RWPE2 (cell line): ENCODE measurements around the gene FBLN2.

Source experiments
- ATAC-seq: fragments of 200-7000 bp; cut with Tn5 transposase; 3 replicates; pipeline ENCODE4 v1.9.1; 2021; ENCODE audit warnings: low read depth
- DNase-seq: peaks from one replicate; pipeline ENCODE4 v3.0.0-alpha.2; 2020; ENCODE audit warnings: low spot score
- H3K27ac ChIP-seq: fragments of 450-650 bp; 2 replicates; pipeline ENCODE4 v1.5.1; 2017; ENCODE audit warnings: mild to moderate bottlenecking; ENCODE audit not compliant: poor library complexity, severe bottlenecking
- H3K27me3 ChIP-seq: fragments of 250-450 bp; sonication (Bioruptor Pico); 2 replicates; pipeline ENCODE4 v1.5.1; 2021; ENCODE audit warnings: mild to moderate bottlenecking, moderate library complexity; ENCODE audit not compliant: insufficient read depth, poor library complexity, severe bottlenecking
- H3K36me3 ChIP-seq: fragments of 250-450 bp; sonication (Bioruptor Pico); 2 replicates; pipeline ENCODE4 v1.5.1; 2020; ENCODE audit warnings: low read depth, mild to moderate bottlenecking, moderate library complexity
- H3K4me1 ChIP-seq: fragments of 250-450 bp; sonication (Bioruptor Pico); 2 replicates; pipeline ENCODE4 v1.5.1; 2021; ENCODE audit warnings: mild to moderate bottlenecking, moderate library complexity; ENCODE audit not compliant: insufficient read depth, poor library complexity, severe bottlenecking
- H3K4me3 ChIP-seq: fragments of 250-450 bp; sonication (Bioruptor Pico); 2 replicates; pipeline ENCODE4 v1.5.1; 2021; ENCODE audit warnings: mild to moderate bottlenecking, moderate library complexity; ENCODE audit not compliant: severe bottlenecking
- H3K9me3 ChIP-seq: fragments of 250-450 bp; sonication (Bioruptor Pico); 2 replicates; pipeline ENCODE4 v1.5.1; 2021; ENCODE audit warnings: mild to moderate bottlenecking, moderate library complexity; ENCODE audit not compliant: severe bottlenecking
- TF ChIP-seq, protein P1 (sequence below): fragments of 450-650 bp; IDR thresholded peaks from one replicate; pipeline ENCODE4 v1.5.1; 2017; ENCODE audit warnings: mild to moderate bottlenecking, moderate library complexity; ENCODE audit not compliant: poor library complexity, severe bottlenecking

The FBLN2 gene

DNA sequence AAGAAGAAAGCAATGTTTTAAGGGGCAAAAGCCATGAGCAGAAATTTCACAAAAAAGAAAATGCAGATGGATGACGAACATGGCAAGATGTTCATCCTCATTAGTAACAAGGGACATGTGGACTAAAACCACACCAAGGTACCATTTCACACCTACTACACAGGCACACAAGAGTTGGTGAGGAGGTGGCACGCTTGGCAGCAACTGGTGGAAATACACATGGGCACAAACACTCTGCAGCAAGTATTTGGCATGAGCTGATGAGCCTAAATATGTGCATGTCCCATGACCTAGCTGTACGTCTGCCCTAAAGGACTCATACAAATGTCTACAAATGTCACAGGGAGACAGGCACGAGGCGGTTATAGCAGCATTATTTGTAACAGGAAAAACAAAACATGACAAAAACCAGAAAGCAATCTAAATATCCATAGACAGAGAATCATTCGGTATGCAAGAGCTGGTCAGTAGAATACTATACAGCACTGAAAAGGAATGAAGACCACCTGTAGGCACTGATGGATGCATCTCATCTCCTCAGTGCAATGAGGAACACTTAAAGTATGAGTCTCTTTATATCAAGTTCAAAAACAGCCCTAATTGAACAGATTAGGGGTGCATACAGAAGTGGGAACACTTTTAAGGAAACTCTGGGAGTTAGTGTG, 11.5 kb upstream of the FBLN2 start:
- Histone ChIP-seq H3K36me3 (no peaks in the 10 kb centered on the region), H3K9me3 (peaks cover 3% of the 10 kb centered on the region), H3K4me3 (no peak overlapping the region), H3K27me3 (no peaks in the 10 kb centered on the region), H3K27ac (peak overlapping the region; percentile 73), H3K4me1 (peaks cover 33% of the 10 kb centered on the region)
- no peak for DNase-seq
- no peak; the same call in 2 of the 3 replicates for ATAC-seq
- TF ChIP-seq, protein P1, sequence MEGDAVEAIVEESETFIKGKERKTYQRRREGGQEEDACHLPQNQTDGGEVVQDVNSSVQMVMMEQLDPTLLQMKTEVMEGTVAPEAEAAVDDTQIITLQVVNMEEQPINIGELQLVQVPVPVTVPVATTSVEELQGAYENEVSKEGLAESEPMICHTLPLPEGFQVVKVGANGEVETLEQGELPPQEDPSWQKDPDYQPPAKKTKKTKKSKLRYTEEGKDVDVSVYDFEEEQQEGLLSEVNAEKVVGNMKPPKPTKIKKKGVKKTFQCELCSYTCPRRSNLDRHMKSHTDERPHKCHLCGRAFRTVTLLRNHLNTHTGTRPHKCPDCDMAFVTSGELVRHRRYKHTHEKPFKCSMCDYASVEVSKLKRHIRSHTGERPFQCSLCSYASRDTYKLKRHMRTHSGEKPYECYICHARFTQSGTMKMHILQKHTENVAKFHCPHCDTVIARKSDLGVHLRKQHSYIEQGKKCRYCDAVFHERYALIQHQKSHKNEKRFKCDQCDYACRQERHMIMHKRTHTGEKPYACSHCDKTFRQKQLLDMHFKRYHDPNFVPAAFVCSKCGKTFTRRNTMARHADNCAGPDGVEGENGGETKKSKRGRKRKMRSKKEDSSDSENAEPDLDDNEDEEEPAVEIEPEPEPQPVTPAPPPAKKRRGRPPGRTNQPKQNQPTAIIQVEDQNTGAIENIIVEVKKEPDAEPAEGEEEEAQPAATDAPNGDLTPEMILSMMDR = no peak

DNA sequence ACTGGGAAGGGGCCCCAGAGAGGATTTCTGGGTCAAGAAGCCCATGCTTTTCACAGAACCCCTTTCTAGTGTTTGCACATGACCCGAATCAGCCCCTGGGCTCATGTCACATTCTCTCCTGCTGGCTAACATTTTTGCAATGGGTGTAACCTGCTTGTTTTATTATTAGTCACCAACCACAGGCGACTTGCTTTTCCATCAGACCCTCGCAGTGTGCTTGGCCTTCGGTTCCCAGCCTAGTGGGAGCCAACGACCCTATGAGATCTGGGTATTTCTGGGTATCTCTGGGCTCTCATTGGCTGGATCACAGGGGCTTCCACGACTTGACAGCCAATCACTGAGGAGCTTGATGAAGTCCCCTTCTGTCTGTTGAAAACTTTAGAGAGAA, 11.0 kb upstream of the FBLN2 start:
- no peaks in the 10 kb centered on the region for H3K36me3 ChIP-seq
- DNase-seq (no peak), ATAC-seq (peak; percentile 90)
- H3K27me3 ChIP-seq = no peaks in the 10 kb centered on the region
- no peak overlapping the region for H3K4me3 ChIP-seq
- H3K9me3 ChIP-seq = peaks cover 3% of the 10 kb centered on the region
- peak overlapping the region; percentile 73 for H3K27ac ChIP-seq
- peaks cover 34% of the 10 kb centered on the region for H3K4me1 ChIP-seq
- TF ChIP-seq, protein P1 = no peak

DNA sequence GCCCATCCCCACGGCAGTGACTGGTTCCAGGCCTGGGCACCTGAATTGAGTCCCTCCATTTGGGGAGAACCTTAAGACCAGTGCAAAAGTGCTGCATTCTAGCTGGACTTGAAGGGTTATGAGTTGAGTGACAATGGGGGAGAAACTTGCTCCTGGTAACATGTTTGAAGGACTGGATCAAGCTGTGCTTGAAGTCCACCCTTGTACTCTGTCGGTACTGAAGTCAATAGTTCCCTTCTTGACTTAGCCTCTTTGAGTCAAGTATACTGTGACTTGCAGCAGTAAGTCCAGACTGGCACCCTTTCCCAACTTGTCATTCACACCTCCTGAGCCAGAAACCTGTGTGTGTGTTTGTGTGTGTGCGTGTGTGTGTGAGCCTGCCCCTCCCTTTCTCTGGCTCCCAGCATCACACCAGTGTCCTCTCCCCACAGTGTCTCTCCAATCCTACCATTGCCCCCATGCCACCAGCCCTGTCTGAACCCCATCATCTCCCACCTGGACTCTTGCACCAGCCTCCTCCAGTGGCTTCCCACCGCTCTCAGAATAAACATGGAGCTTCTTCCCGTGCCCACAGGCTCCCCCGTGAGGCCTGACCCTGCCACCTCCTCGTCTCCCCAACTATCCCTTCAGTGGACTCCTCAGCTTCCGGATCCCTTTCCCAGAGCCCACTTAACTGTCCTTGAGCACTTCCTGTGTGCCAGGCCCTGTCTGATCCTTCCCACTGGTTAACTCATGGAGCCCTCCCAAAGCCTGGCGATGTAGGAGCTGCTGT, 10.2 kb upstream of the FBLN2 start:
- TF ChIP-seq, protein P1 = no peak
- H3K27ac ChIP-seq = peak overlapping the region; percentile 73
- no peaks in the 10 kb centered on the region for H3K27me3 ChIP-seq
- ATAC-seq (no peak), DNase-seq (no peak)
- no peaks in the 10 kb centered on the region for H3K36me3 ChIP-seq
- H3K9me3 ChIP-seq = peaks cover 3% of the 10 kb centered on the region
- peaks cover 41% of the 10 kb centered on the region for H3K4me1 ChIP-seq
- H3K4me3 ChIP-seq = no peak overlapping the region

DNA sequence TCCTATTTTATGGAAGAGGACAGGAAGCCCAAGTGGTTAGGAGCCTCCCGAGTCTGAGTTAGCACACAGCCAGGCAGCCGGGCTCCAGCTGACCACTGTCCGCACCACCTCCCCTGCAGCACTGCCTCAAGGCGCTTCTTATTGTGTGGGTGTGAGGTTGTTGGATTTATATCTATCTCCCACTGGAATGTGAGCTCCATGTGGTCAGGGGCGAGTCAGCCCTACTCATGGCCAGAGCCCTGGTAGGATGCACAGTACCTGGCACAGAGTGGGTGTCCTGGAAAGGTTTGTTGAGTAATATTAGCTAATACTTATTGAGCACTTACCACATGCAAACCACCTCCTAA, 9.7 kb upstream of the FBLN2 start:
- ATAC-seq = peak; percentile 29
- no peak for DNase-seq
- Histone ChIP-seq H3K27ac (peak overlapping the region; percentile 73), H3K27me3 (no peaks in the 10 kb centered on the region), H3K36me3 (no peaks in the 10 kb centered on the region), H3K4me1 (peaks cover 40% of the 10 kb centered on the region), H3K4me3 (no peak overlapping the region), H3K9me3 (peaks cover 3% of the 10 kb centered on the region)
- TF ChIP-seq, protein P1 = no peak

DNA sequence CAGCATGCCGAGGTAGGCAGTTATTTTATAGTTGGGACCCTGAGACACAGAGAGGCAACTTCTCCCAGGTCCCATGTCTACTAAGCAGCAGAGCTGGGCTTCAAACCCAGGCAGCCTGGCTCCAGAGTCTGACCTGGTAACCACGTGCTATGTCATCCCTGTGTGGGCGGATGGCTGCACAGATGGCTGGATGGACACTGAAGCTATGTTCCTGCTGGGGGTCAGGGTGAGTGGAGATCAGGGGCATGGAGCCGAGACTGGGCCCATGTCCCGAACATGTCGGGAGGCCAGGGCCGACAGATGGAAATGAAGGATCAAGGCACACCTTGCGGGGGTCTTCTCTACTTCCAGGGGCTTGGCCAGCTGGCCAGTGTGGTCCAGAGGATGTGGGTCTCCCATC, 9.3 kb upstream of the FBLN2 start:
- Histone ChIP-seq H3K27ac (peak overlapping the region; percentile 73), H3K36me3 (no peaks in the 10 kb centered on the region), H3K4me1 (peaks cover 44% of the 10 kb centered on the region), H3K27me3 (no peaks in the 10 kb centered on the region), H3K4me3 (no peak overlapping the region), H3K9me3 (peaks cover 3% of the 10 kb centered on the region)
- TF ChIP-seq, protein P1 = no peak
- ATAC-seq = no peak
- no peak for DNase-seq
